Smooth muscle cell (in vitro differentiated cells): ENCODE results near the gene PLEKHG4B. TPM values are rescaled to one million over a fixed set of nuclear protein-coding genes. Genes with fewer than 3 reads are reported as not detected.

Experiments used
- DNase-seq: peaks from one replicate; lab custom pipeline; 2025; ENCODE audit not compliant: unreplicated experiment; lab: John Stamatoyannopoulos, UW
- H2AFZ ChIP-seq: fragments of 200-600 bp; sonication (generic); 2 replicates; pipeline ENCODE4 v1.6.0; 2016; ENCODE audit warnings: antibody characterized with exemption, low read depth, mild to moderate bottlenecking
- H3F3A ChIP-seq: fragments of 200-600 bp; sonication (generic); 2 replicates; pipeline ENCODE4 v1.6.0; 2017; ENCODE audit warnings: antibody characterized with exemption, low read depth
- H3K27ac ChIP-seq: fragments of 200-600 bp; sonication (generic); 2 replicates; pipeline ENCODE4 v1.5.1; 2016; ENCODE audit warnings: low read depth, mild to moderate bottlenecking
- H3K27me3 ChIP-seq: fragments of 200-600 bp; sonication (generic); 2 replicates; pipeline ENCODE4 v1.6.1; 2016; ENCODE audit warnings: low read depth, mild to moderate bottlenecking
- H3K36me3 ChIP-seq: fragments of 200-600 bp; sonication (generic); 2 replicates; pipeline ENCODE4 v1.5.1; 2016; ENCODE audit warnings: low read depth
- H3K4me1 ChIP-seq: fragments of 200-600 bp; sonication (generic); 2 replicates; pipeline ENCODE4 v1.5.1; 2016; ENCODE audit warnings: low read depth
- H3K4me2 ChIP-seq: fragments of 200-600 bp; sonication (generic); 2 replicates; pipeline ENCODE4 v1.6.0; 2016; ENCODE audit warnings: mild to moderate bottlenecking
- H3K4me3 ChIP-seq: fragments of 200-600 bp; sonication (generic); 2 replicates; pipeline ENCODE4 v1.5.1; 2016; ENCODE audit warnings: mild to moderate bottlenecking
- H3K79me2 ChIP-seq: fragments of 200-600 bp; sonication (generic); 2 replicates; pipeline ENCODE4 v1.6.0; 2016; ENCODE audit warnings: low read depth, mild to moderate bottlenecking
- H3K9ac ChIP-seq: fragments of 200-600 bp; sonication (generic); 2 replicates; pipeline ENCODE4 v1.6.0; 2016; ENCODE audit warnings: low read depth
- H3K9me3 ChIP-seq: fragments of 200-600 bp; sonication (generic); replicated peaks from 2 replicates; pipeline ENCODE4 v1.5.1; 2016; ENCODE audit warnings: low read depth
- H4K20me1 ChIP-seq: fragments of 200-600 bp; sonication (generic); 2 replicates; pipeline ENCODE4 v1.6.0; 2016; ENCODE audit warnings: low read depth
- WGBS: methylation state at CpG from one replicate; pipeline ENCODE4 v1.1.7; 2016; ENCODE audit warnings: low lambda C conversion rate; 5-methylcytosine and 5-hydroxymethylcytosine counted together
- polyA plus RNA-seq: library from polyadenylated mRNA; unstranded; fragments of >200 nt; fragmentation: Nextera tagmentation; extraction: Ambion mirVana; gene quantifications from 2 replicates; pipeline ENCODE4 v1.2.1, GENCODE V29; 2016
- total RNA-seq: library from RNA; depleted of rRNA; stranded (reverse); fragments of >200 nt; gene quantifications from 2 replicates; pipeline ENCODE4 v1.2.3, GENCODE V29; 2014
- TF ChIP-seq, protein P1 (sequence below): fragments of 200-600 bp; sonication (generic); IDR thresholded peaks from 2 replicates; pipeline ENCODE4 v1.5.1; 2017; ENCODE audit warnings: borderline replicate concordance, mild to moderate bottlenecking, antibody characterized with exemption; ENCODE audit not compliant: insufficient read depth, poor library complexity, severe bottlenecking

PLEKHG4B gene
- total and polyA plus RNA-seq, 2 experiments from 2014 or later: 6.3 to 12.1 TPM

DNA sequence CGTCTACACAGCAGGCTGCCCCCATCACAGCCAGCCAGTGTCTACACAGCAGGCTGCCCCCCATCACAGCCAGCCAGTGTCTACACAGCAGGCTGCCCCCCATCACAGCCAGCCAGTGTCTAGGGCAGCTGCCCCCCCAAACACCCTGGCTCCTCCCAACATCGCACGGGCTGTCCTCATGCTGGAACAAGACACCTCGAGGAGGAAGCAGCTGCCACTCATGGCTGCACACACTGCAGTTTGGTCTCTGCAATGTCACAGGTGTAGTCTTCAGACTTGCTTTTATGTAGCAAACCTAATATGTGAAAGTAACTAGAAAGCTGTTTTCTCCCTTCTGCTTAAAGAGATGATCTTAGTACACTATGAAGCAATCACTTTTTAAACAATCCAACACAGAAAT is 109.0 kb downstream of the PLEKHG4B start:
- TF ChIP-seq, protein P1, sequence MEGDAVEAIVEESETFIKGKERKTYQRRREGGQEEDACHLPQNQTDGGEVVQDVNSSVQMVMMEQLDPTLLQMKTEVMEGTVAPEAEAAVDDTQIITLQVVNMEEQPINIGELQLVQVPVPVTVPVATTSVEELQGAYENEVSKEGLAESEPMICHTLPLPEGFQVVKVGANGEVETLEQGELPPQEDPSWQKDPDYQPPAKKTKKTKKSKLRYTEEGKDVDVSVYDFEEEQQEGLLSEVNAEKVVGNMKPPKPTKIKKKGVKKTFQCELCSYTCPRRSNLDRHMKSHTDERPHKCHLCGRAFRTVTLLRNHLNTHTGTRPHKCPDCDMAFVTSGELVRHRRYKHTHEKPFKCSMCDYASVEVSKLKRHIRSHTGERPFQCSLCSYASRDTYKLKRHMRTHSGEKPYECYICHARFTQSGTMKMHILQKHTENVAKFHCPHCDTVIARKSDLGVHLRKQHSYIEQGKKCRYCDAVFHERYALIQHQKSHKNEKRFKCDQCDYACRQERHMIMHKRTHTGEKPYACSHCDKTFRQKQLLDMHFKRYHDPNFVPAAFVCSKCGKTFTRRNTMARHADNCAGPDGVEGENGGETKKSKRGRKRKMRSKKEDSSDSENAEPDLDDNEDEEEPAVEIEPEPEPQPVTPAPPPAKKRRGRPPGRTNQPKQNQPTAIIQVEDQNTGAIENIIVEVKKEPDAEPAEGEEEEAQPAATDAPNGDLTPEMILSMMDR: no peak
- no peaks in the 10 kb centered on the region for H3K36me3 ChIP-seq
- H3K27me3 ChIP-seq: no peaks in the 10 kb centered on the region
- no peak overlapping the region for H3K4me3 ChIP-seq
- WGBS: 91% methylated on average over 4 of the region's 4 CpGs
- no peak overlapping the region for H3K9ac ChIP-seq
- H2AFZ ChIP-seq: no peak overlapping the region
- H3K79me2 ChIP-seq: no peaks in the 10 kb centered on the region
- H3K9me3 ChIP-seq: no peaks in the 10 kb centered on the region
- H4K20me1 ChIP-seq: peaks cover 49% of the 10 kb centered on the region
- DNase-seq: no peak
- no peak overlapping the region for H3K4me2 ChIP-seq
- no peak overlapping the region for H3K27ac ChIP-seq
- H3K4me1 ChIP-seq: no peaks in the 10 kb centered on the region
- no peaks in the 10 kb centered on the region for H3F3A ChIP-seq

DNA sequence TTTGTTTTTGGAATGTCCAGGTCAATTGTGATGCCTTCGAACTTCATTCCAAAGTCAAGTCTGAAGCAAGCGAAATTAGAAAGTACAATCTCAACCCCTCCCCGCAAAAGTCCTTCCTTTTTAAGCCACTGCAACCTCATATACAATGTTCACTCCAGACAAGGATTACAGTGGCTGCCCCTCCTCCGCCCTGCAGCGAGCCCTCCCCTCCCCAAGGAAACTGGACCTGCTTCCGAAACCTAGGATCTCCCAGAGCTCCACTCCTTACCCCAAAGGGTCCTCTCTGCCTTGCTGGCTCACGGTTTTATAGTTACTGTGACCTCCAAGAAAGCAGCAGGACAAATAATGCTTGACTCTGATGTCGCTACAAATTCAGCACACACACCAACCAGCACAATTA is 109.7 kb downstream of the PLEKHG4B start:
- H3K9me3 ChIP-seq: no peaks in the 10 kb centered on the region
- no peak overlapping the region for H3K9ac ChIP-seq
- H3K4me2 ChIP-seq: no peak overlapping the region
- DNase-seq: no peak
- no peaks in the 10 kb centered on the region for H3K27me3 ChIP-seq
- TF ChIP-seq, protein P1: no peak
- no peaks in the 10 kb centered on the region for H3F3A ChIP-seq
- H3K4me3 ChIP-seq: no peak overlapping the region
- no peaks in the 10 kb centered on the region for H3K36me3 ChIP-seq
- H3K27ac ChIP-seq: no peak overlapping the region
- peaks cover 56% of the 10 kb centered on the region for H4K20me1 ChIP-seq
- peaks cover 3% of the 10 kb centered on the region for H3K79me2 ChIP-seq
- 93% methylated on average over 8 of the region's 8 CpGs for WGBS
- H2AFZ ChIP-seq: no peak overlapping the region
- no peaks in the 10 kb centered on the region for H3K4me1 ChIP-seq

DNA sequence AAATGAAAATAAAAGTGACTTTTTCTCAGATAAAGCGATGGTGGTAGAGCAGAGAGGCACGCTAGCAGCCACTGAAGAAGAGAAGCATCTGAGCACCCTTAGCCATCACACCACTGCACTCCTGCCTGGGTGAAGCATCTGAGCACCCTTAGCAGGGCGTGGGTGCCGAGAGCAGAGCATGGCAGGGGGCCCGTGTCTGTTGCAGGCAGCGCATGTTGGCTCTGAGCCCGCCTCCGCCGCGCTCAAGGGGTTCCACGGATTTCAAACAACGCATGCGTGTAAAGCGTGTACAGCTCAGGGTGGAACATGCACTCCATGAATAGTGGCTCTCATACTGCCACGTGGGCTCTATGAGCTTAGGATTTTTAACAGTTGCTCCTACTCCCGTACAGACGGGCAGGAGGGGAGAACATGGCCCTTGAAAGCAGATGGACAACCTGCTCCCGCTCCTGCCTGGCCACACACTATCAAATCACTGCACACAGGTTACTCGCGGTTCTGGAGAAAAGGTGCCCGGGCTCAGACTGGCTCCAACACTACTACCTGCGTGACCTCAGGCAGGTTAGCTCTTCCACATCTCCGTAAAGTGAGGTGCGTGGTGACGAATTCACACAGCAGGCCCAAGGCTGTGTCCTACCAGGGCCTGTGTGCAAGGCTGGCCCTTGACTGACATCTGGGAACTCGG is 111.4 kb downstream of the PLEKHG4B start:
- H3K9me3 ChIP-seq: no peaks in the 10 kb centered on the region
- no peak overlapping the region for H2AFZ ChIP-seq
- H3K27me3 ChIP-seq: no peaks in the 10 kb centered on the region
- no peak overlapping the region for H3K9ac ChIP-seq
- no peaks in the 10 kb centered on the region for H3F3A ChIP-seq
- H3K4me2 ChIP-seq: no peak overlapping the region
- peaks cover 7% of the 10 kb centered on the region for H3K79me2 ChIP-seq
- H3K4me1 ChIP-seq: no peaks in the 10 kb centered on the region
- H3K27ac ChIP-seq: no peak overlapping the region
- WGBS: 98% methylated on average over 26 of the region's 26 CpGs
- peaks cover 73% of the 10 kb centered on the region for H4K20me1 ChIP-seq
- TF ChIP-seq, protein P1: no peak
- H3K4me3 ChIP-seq: no peak overlapping the region
- DNase-seq: no peak
- no peaks in the 10 kb centered on the region for H3K36me3 ChIP-seq

DNA sequence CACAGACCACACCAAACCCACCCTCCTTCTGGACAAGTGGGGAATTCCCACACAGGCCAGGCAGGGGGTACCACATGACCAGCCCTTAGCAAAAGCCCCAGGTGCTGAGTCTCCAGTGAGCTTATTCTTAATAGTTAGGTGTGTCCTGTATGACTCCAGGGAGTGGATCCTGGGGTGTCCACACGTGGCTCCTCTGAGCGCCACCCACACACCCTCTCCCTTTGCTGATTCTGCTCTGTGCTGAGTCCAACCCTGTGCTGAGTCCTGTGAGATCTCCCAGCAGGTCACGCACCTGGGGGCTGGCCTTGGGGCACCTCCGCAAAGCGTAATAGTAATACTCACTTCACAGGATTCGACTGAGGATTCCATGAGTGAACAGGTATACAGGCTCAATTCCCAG is 112.0 kb downstream of the PLEKHG4B start:
- no peaks in the 10 kb centered on the region for H3K36me3 ChIP-seq
- H3F3A ChIP-seq: no peaks in the 10 kb centered on the region
- H3K79me2 ChIP-seq: peaks cover 12% of the 10 kb centered on the region
- TF ChIP-seq, protein P1: no peak
- H3K4me1 ChIP-seq: no peaks in the 10 kb centered on the region
- no peaks in the 10 kb centered on the region for H3K9me3 ChIP-seq
- no peak overlapping the region for H2AFZ ChIP-seq
- no peak overlapping the region for H3K27ac ChIP-seq
- over 99% methylated on average over 6 of the region's 6 CpGs for WGBS
- no peak overlapping the region for H3K9ac ChIP-seq
- peaks cover 79% of the 10 kb centered on the region for H4K20me1 ChIP-seq
- H3K4me3 ChIP-seq: no peak overlapping the region
- no peak for DNase-seq
- no peaks in the 10 kb centered on the region for H3K27me3 ChIP-seq
- no peak overlapping the region for H3K4me2 ChIP-seq
